ENCODE measurements around the gene UGT1A7.
"Not testable (repeated sequence)": the region's sequence is repeated elsewhere in the genome, so short reads cannot be mapped to it uniquely, and the experiment has no call there.

Gene UGT1A7

DNA sequence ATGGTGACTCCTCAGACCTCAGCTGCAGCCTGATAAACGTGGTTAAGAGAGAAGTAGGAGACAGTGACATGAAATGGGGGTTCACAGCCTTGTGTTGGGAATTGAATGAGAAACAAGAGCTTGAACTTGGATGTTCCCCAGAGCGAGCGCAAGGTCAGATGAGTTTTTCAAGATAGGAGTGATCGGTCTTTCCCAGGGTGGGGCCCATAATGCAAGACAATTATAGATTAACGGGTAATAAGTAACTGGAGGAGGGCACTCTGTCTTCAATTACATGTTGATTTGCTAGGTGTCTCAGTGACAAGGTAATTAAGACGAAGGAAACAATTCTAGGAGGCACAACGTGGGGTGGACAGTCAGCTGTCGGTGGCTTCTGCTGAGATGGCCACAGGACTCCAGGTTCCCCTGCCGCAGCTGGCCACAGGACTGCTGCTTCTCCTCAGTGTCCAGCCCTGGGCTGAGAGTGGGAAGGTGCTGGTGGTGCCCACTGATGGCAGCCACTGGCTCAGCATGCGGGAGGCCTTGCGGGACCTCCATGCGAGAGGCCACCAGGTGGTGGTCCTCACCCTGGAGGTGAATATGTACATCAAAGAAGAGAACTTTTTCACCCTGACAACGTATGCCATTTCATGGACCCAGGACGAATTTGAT is 31.0 kb downstream of the UGT1A7 start, which contains the start of gene UGT1A5:
Gene UGT1A5 (plus strand): TSS at position 297 of the 651 bp plus-strand sequence. CDS start 85 bp downstream, at position 382.
- DNase-seq (ENCODE audit: low read depth), result no peak

DNA sequence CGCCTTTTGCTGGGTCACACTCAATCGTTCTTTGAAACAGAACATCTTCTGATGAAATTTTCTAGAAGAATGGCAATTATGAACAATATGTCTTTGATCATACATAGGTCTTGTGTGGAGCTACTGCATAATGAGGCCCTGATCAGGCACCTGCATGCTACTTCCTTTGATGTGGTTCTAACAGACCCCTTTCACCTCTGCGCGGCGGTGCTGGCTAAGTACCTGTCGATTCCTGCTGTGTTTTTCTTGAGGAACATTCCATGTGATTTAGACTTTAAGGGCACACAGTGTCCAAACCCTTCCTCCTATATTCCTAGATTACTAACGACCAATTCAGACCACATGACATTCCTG is 31.5 kb downstream of the UGT1A7 start:
- DNase-seq (ENCODE audit: low read depth), result no peak

DNA sequence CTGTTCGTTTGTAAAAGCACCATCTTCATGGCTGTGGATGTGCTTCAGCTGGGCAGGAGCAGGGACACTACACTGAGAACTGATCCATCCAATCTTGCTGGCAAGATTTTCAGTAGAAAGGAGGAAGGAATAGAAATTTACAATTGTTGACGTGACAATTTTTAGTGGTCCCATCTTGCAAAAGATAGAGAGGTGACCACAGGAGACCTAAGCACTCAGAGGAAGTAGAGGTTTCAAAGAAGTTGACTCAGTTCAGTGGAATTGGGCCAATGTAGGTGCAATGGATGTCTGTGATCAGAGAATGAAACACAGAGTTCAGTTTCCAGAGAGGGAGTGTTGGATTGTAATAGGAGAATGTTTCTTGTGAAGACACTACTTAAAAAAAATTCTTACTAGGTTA is 32.4 kb downstream of the UGT1A7 start:
- no peak for DNase-seq (ENCODE audit: low read depth)

DNA sequence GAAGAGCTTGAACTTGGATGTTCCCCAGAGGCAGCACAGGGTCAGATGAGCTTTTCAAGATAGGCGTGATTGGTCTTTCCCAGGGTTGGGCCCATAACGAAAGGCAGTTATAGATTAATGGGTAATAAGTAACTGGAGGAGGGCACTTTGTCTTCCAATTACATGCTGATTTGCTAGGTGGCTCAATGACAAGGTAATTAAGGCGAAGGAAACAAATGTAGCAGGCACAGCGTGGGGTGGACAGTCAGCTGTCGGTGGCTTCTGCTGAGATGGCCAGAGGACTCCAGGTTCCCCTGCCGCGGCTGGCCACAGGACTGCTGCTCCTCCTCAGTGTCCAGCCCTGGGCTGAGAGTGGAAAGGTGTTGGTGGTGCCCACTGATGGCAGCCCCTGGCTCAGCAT is 36.9 kb downstream of the UGT1A7 start, which contains the start of gene UGT1A4:
Gene UGT1A4 (plus strand): TSS at position 185 of the 400 bp plus-strand sequence. CDS start 85 bp downstream, at position 270.
- no peak for DNase-seq (ENCODE audit: low read depth)

DNA sequence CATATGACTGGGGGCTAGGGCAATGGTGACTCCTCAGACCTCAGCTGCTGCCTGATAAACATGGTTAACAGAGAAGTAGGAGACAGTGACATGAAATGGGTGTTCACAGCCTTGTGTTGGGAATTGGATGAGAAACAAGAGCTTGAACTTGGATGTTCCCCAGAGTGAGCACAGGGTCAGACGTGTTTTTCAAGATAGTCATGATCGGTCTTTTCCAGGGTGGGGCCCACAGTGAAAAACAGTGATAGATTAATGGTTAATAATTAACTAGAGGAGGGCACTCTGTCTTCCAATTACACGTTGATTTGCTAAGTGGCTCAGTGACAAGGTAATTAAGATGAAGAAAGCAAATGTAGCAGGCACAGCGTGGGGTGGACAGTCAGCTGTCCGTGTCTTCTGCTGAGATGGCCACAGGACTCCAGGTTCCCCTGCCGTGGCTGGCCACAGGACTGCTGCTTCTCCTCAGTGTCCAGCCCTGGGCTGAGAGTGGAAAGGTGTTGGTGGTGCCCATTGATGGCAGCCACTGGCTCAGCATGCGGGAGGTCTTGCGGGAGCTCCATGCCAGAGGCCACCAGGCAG is 47.1 kb downstream of the UGT1A7 start, which contains the start of gene UGT1A3:
Gene UGT1A3 (plus strand): TSS at position 320 of the 579 bp plus-strand sequence. CDS start 85 bp downstream, at position 405.
- DNase-seq (ENCODE audit: low read depth), result no peak

DNA sequence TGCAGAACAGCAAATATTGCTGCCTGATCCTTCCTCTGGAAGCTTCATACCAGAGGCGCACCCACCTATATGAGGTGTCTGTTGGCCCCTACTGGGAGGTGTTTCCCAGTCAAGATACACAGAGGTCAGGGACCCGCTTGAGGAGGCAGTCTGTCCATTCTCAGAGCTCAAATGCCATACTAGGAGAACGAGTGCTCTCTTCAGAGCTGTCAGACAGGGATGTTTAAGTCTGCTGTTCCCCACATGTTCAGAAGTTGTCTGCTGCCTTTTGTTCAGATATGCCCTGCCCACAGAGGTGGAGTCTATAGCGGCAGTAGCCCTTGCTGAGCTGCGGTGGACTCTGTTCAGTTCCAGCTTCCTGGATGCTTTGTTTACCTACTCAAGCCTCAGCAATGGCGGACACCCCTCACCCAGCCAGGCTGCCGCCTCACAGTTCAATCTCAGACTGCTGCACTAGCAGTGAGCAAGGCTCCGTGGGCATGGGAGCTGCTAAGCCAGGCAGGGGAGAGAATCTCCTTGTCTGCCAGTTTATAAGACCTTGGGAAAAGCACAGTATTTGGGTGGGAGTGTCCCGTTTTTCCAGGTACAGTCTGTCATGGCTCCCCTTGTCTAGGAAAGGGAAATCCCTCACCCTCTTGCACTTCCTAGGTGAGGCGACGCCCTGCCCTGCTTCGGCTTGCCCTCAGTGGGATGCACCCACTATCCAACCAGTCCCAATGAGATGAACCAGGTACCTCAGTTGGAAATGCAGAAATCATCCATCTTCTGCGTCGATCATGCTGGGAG is 55.4 kb downstream of the UGT1A7 start:
- DNase-seq (ENCODE audit: low read depth), result not testable (repeated sequence)

- no peak for DNase-seq (ENCODE audit: low read depth)
Measured at GRCh38 chr2:233740870-233741269, 59.2 kb downstream of the UGT1A7 start.

GRCh38 chr2:233743464-233744259 is 62.0 kb downstream of the UGT1A7 start:
- DNase-seq (ENCODE audit: low read depth), result no peak

- no peak for DNase-seq (ENCODE audit: low read depth)
Measured at GRCh38 chr2:233745073-233745755, 63.5 kb downstream of the UGT1A7 start.

DNA sequence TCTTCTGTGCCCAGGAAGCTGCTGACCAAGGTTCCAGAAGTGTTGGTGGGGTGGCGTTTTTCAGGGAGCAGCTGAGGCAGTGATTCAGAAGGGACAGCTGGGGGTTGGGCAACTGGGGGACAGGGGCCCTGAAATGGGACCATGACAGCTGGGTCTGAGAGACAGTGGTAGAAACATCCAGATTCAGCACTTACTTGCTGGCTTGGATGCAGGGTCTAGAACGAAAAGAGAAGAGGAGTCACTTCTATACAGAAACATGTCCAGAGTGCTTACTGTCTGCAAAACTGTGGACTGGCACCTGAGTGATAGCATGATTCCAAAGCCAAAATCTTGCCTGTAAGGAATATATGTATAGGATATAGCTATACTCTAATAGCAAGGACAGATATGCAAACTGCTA is 64.1 kb downstream of the UGT1A7 start:
- not testable (repeated sequence) for DNase-seq (ENCODE audit: low read depth)

- no peak for DNase-seq (ENCODE audit: low read depth)
Measured at GRCh38 chr2:233746475-233747282, 65.0 kb downstream of the UGT1A7 start.

- no peak for DNase-seq (ENCODE audit: low read depth)
Measured at GRCh38 chr2:233747283-233747544, 65.5 kb downstream of the UGT1A7 start.

DNA sequence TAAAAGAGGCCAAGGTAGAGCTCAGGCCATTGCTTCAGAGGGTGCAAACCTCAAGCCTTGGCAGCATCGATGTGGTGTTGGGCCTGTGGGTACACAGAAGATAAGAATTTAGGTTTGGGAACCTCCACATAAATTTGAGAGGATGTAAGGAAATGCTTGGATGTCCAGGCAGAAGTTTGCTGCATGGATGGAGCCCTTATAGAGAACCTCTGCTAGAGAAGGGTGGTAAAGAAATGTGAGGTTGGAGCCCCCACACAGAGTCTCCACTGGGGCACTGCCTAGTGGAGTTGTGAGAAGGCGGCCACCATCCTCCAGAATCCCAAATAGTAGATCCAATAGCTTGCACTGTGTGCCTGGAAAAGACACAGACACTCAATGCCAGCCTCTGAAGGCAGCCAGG is 69.0 kb downstream of the UGT1A7 start:
- DNase-seq (ENCODE audit: low read depth), result not testable (repeated sequence)

DNA sequence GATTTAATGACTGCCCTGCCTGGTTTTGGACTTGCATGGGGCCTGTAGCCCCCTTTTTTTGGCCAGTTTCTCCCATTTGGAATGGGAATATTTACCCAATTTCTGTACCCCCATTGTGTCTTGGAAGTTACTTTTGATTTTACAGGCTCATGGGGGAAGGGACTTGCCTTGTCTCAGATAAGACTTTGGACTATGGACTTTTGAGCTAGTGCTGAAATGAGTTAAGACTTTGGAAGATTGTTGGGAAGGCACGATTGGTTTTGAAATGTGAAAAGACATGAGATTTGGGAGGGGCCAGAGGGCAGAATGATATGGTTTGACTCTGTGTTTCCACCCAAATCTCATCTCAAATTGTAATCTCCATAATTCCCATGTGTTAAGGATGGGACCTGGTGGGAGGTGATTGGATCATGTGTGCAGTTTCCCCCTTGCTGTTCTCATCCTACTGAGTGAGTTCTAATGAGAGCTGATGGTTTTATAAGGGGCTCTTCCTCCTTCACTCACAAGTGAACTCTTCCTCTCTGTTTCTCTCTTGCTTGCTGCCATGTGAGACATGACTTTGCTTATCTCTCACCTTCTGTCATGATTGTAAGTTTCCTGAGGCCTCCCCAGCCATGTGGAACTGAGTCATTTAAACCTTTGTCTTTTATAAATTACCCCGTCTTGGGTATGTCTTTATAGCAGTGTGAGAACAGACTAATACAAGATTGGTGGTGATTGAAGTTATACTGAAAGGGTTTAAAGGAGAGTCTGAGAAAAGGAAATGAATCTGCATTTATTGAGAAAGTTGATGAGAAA is 69.7 kb downstream of the UGT1A7 start:
- not testable (repeated sequence) for DNase-seq (ENCODE audit: low read depth)

DNA sequence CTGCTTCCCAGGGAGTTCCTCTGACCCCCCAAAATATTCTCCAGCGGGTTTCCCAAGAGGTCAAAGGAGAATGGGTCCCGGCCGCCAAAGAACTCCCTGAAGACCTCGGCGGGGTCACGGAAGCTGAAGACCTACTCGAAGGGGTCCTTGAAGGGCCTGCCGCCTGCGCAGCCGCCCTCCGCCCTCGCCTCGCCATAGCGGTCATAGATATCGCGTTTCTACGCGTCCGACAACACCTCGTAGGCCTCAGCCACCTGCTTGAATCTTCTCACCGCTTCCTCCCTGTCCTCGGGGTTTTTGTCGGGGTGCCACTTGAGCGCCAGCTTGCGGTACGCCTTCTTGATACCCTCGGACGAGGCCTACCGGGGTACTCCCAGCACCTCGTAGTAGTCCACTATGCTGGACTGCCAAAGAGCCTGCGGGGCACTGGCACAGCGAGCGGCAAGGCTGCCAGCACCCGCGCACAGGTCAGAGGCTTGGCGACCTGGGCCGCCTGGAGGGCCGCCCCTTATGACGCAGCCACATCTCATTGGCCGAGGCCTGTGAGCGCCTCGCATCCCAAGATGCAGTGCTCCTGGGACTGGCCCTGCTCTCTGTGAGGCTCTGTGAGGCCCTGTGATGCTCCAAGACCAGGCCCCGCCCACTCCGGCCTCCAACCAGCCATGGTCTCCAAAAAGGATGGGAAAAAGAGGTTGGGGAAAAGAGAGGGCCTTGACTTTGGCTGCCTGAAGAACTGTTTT is 73.3 kb downstream of the UGT1A7 start:
- DNase-seq (ENCODE audit: low read depth), result no peak

- DNase-seq (ENCODE audit: low read depth), result no peak
Measured at GRCh38 chr2:233756429-233757081, 74.9 kb downstream of the UGT1A7 start.

GRCh38 chr2:233758141-233758540 is 76.4 kb downstream of the UGT1A7 start:
- DNase-seq (ENCODE audit: low read depth), result no peak

DNA sequence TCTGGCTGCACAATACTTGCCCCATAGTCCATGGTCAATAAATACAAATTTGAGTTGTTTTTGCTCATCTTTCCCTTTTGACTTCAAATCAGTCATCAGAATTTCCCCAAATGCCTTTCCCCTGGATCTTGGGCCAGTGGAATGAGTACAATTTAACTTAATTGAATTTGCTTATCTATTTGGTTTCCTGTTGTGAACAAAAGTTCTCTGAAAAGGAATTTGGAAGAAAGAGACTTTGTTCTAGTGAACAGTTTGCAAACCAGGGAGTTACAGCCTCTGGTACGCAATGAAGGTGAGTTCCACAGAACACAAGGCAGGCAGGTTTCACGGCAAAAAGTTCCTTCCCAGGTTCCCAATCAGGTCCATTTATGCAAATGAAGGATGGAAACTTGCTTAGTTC is 77.1 kb downstream of the UGT1A7 start:
- DNase-seq (ENCODE audit: low read depth), result no peak

DNA sequence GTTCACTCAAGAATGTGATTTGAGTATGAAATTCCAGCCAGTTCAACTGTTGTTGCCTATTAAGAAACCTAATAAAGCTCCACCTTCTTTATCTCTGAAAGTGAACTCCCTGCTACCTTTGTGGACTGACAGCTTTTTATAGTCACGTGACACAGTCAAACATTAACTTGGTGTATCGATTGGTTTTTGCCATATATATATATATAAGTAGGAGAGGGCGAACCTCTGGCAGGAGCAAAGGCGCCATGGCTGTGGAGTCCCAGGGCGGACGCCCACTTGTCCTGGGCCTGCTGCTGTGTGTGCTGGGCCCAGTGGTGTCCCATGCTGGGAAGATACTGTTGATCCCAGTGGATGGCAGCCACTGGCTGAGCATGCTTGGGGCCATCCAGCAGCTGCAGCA is 78.3 kb downstream of the UGT1A7 start, which contains the start of gene UGT1A1:
Gene UGT1A1 (plus strand): TSS at position 228 of the 400 bp plus-strand sequence. CDS start 18 bp downstream, at position 246.
- no peak for DNase-seq (ENCODE audit: low read depth)
